Effector CD8-positive, alpha-beta T cell (primary cell): ENCODE measurements around the gene NXPH2.
"Not testable (repeated sequence)": the region's sequence is repeated elsewhere in the genome, so short reads cannot be mapped to it uniquely, and the experiment has no call there.

Experiments
- DNase-seq: peaks from one replicate; lab custom pipeline; 2025; lab: John Stamatoyannopoulos, UW

Gene NXPH2

GRCh38 chr2:138711812-138712211 is 68.4 kb downstream of the NXPH2 start:
- no peak for DNase-seq

GRCh38 chr2:138708682-138709241 is 71.4 kb downstream of the NXPH2 start:
- no peak for DNase-seq

- DNase-seq, result no peak
Measured at GRCh38 chr2:138707392-138708074, 72.7 kb downstream of the NXPH2 start.

GRCh38 chr2:138703242-138703641 is 76.9 kb downstream of the NXPH2 start:
- DNase-seq, result no peak

GRCh38 chr2:138700716-138701115 is 79.5 kb downstream of the NXPH2 start:
- no peak for DNase-seq

GRCh38 chr2:138699421-138699820 is 80.8 kb downstream of the NXPH2 start:
- DNase-seq, result no peak

- DNase-seq, result no peak
Measured at GRCh38 chr2:138698428-138698827, 81.8 kb downstream of the NXPH2 start.

- no peak for DNase-seq
Measured at GRCh38 chr2:138691667-138692066, 88.5 kb downstream of the NXPH2 start.

GRCh38 chr2:138689705-138690104 is 90.5 kb downstream of the NXPH2 start:
- no peak for DNase-seq

- DNase-seq, result no peak
Measured at GRCh38 chr2:138682163-138682562, 98.0 kb downstream of the NXPH2 start.

- DNase-seq, result no peak
Measured at GRCh38 chr2:138677221-138677620, 103.0 kb downstream of the NXPH2 start.

- no peak for DNase-seq
Measured at GRCh38 chr2:138676619-138677021, 103.6 kb downstream of the NXPH2 start.

GRCh38 chr2:138671566-138671965 is 108.6 kb downstream of the NXPH2 start:
- no peak for DNase-seq

GRCh38 chr2:138670734-138671133 is 109.5 kb downstream of the NXPH2 start:
- no peak for DNase-seq

GRCh38 chr2:138665937-138666336 is 114.3 kb downstream of the NXPH2 start:
- DNase-seq, result no peak

GRCh38 chr2:138658187-138658894 is 121.8 kb downstream of the NXPH2 start:
- no peak for DNase-seq

GRCh38 chr2:138654146-138654545 is 126.0 kb downstream of the NXPH2 start:
- no peak for DNase-seq

GRCh38 chr2:138652378-138652777 is 127.8 kb downstream of the NXPH2 start:
- no peak for DNase-seq

- no peak for DNase-seq
Measured at GRCh38 chr2:138649571-138649970, 130.6 kb downstream of the NXPH2 start.

- no peak for DNase-seq
Measured at GRCh38 chr2:138648606-138649005, 131.6 kb downstream of the NXPH2 start.

- DNase-seq, result not testable (repeated sequence)
Measured at GRCh38 chr2:138644776-138645175, 135.4 kb downstream of the NXPH2 start.

- DNase-seq, result no peak
Measured at GRCh38 chr2:138640921-138641676, 139.1 kb downstream of the NXPH2 start.

- no peak for DNase-seq
Measured at GRCh38 chr2:138637686-138638085, 142.5 kb downstream of the NXPH2 start.
